ENCODE results near the gene TSPAN16. TPM values are rescaled to one million over a fixed set of nuclear protein-coding genes. Genes with fewer than 3 reads are reported as not detected.
"Not testable (repeated sequence)": the region's sequence is repeated elsewhere in the genome, so short reads cannot be mapped to it uniquely, and the experiment has no call there.

Gene TSPAN16
- total RNA-seq, 4 donors from 2014 or later = not detected

DNA sequence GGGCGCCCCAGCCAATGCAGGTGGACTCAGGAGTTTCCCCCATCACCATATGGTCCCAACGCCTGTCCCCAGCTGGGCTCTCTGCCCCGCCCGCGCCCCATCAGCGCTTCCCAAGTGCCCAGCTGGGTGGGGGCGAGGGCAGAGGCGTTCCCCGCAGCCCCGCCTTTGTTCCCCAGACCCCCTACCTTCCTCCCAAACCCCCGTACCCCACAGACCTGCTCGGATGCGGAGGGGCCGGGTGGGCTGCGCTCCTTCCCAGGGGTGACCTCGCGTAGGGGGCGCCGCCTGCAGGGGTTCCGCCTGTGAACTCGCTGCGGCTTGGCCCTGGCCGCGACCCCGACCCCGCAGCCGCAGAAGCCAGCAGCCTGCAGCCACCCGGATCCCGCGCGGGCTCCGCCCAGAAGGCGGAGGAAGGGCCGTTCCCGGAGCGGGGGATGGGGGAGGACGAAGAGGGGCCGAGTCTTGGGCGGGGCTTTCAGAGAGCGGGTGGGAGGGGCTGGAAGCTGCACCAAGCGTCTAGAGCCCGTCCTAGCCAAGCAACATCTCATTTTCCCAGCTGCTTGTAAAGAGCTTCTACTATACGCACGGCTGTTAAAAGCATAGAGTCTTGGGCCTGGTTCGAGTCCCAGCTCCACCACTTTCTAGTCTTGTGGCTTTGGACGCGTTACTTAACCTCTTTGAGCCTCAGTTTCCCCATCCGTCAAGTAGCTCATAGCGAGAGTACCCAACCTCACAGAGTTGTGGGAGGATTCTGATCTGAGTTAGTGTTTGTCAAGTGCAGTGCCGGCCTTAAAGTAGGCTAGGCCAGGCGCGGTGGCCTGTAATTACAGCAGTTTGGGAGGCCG, 43.5 kb downstream of the TSPAN16 start, which contains the start of gene RAB3D:
Gene RAB3D (minus strand): TSS at position 404 of the 845 bp plus-strand sequence. CDS start 2,258 bp downstream, outside the sequence.
- peak; percentile 96 for DNase-seq
- WGBS, 2 donors (ENCODE audit: low coverage in 1 of 2) = 8% methylated on average over 21 of the region's 53 CpGs; no CpG with 5 or more reads in 1 of the 2 donors
- Histone ChIP-seq H3K4me1 (peaks cover 14 to 34% (median 32%) of the 10 kb centered on the region in 4 donors), H3K27ac (peak within 1 kb of the TSS; percentile 79 to 93 (median 90)), H3K27me3 (no peaks in the 10 kb centered on the region), H3K36me3 (peaks cover 0 to 11% (median 2%) of the 10 kb centered on the region in 4 donors), H3K4me3 (peak within 1 kb of the TSS; percentile 70 to 88 (median 82)), H3K9me3 (no peaks in the 10 kb centered on the region)
- intact Hi-C loops (cut with DNase I; ENCODE audit: low total_unique reads) = no loop called here
- TF ChIP-seq POLR2A (IDR thresholded peaks at IDR 0.05) (peak; percentile 65), POLR2AphosphoS5 (IDR thresholded peaks at IDR 0.05) (peak; percentile 75 to 89 (median 88)), EP300 (IDR thresholded peaks at IDR 0.05; ENCODE audit: low read depth) (no peak)
- TF ChIP-seq, protein P1, sequence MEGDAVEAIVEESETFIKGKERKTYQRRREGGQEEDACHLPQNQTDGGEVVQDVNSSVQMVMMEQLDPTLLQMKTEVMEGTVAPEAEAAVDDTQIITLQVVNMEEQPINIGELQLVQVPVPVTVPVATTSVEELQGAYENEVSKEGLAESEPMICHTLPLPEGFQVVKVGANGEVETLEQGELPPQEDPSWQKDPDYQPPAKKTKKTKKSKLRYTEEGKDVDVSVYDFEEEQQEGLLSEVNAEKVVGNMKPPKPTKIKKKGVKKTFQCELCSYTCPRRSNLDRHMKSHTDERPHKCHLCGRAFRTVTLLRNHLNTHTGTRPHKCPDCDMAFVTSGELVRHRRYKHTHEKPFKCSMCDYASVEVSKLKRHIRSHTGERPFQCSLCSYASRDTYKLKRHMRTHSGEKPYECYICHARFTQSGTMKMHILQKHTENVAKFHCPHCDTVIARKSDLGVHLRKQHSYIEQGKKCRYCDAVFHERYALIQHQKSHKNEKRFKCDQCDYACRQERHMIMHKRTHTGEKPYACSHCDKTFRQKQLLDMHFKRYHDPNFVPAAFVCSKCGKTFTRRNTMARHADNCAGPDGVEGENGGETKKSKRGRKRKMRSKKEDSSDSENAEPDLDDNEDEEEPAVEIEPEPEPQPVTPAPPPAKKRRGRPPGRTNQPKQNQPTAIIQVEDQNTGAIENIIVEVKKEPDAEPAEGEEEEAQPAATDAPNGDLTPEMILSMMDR (IDR thresholded peaks at IDR 0.05) = no peak
- in situ Hi-C loops (cut with MboI; ENCODE audit: low pct_ligation_motif_present in 1 of 4, low pct_unique_long_range_greater_than_20kb in 1 of 4, low sequenced_read_pairs in 3 of 4) = no loop called here

DNA sequence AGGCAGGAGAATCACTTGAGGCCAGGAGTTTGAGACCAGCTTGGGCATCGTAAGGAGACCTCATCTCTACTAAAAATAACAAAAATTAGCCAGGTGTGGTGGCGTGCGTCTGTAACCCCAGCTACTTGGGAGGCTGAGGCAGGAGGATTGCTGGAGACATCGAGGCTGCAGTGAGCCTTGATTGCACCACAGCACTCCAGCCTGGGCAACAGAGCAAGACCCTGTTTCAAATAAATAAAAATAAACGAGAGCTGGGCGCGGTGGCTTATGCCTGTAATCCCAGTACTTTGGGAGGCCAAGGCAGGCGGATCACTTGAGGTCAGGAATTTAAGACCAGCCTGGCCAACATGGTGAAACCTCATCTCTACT, 44.1 kb downstream of the TSPAN16 start:
- Histone ChIP-seq H3K4me1 (peaks cover 17 to 40% (median 38%) of the 10 kb centered on the region in 4 donors), H3K27ac (peak overlapping the region; percentile 79 to 93 (median 90)), H3K4me3 (peak overlapping the region in 2 of 4 donors; percentile 70 to 82)
- H3K36me3 ChIP-seq; H3K9me3 ChIP-seq; DNase-seq; H3K27me3 ChIP-seq; in situ Hi-C loops (cut with MboI; ENCODE audit: low pct_ligation_motif_present in 1 of 4, low pct_unique_long_range_greater_than_20kb in 1 of 4, low sequenced_read_pairs in 3 of 4); intact Hi-C loops (cut with DNase I; ENCODE audit: low total_unique reads): not testable (repeated sequence)
- WGBS, 2 donors (ENCODE audit: low coverage in 1 of 2) = 51 to 76% methylated on average over 4 to 8 of the region's 8 CpGs

- Histone ChIP-seq H3K4me1 (peaks cover 22 to 52% (median 49%) of the 10 kb centered on the region in 4 donors), H3K36me3 (no peaks in the 10 kb centered on the region), H3K27ac (no peak overlapping the region), H3K27me3 (no peaks in the 10 kb centered on the region), H3K9me3 (no peaks in the 10 kb centered on the region), H3K4me3 (no peak overlapping the region)
- in situ Hi-C loops (cut with MboI; ENCODE audit: low pct_ligation_motif_present in 1 of 4, low pct_unique_long_range_greater_than_20kb in 1 of 4, low sequenced_read_pairs in 3 of 4) (no loop called here), intact Hi-C loops (cut with DNase I; ENCODE audit: low total_unique reads) (no loop called here)
- TF ChIP-seq POLR2A (IDR thresholded peaks at IDR 0.05) = no peak
- TF ChIP-seq, protein P1 (IDR thresholded peaks at IDR 0.05) = no peak
- no peak for TF ChIP-seq EP300 (IDR thresholded peaks at IDR 0.05; ENCODE audit: low read depth)
- no peak for TF ChIP-seq POLR2AphosphoS5 (IDR thresholded peaks at IDR 0.05)
- 89 to 100% methylated on average over 3 of the region's 3 CpGs for WGBS, 2 donors (ENCODE audit: low coverage in 1 of 2)
- no peak for DNase-seq
These were observed 46.5 kb downstream of the TSPAN16 start for GRCh38 chr19:11342429-11342828.

DNA sequence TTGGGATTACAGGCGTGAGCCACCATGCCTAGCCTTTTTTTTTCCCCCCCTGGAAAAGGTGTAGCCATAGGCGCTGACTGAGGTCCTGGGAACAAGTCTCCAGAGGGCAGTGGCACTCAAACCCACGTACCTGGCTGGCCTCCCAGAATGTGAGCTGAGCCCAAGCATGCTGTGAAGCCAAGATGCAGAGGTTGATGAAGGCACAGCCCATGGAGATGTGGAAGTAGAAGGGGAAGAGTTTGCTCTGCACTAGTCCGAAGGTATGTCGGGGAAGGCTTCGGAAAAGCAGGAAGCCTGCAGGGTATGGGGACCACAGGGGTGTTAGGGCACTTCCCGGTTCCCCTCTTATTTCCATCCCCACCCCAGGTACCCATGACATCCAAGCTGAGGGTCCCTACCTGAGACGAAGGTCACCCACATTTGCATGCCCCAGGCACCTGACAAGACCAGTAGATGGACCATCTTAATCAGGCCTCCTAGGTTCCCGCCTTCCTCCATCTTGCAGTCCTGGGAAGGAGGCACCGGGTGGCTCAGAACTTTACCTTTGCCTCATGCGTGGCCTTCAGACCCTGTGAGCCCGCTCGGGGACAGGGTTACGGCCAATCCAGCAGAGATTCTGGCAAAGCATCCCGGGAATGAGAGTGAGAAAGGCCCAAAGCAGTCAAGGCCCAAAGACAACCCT, 49.3 kb downstream of the TSPAN16 start:
- Histone ChIP-seq H3K4me3 (peak overlapping the region in 3 of 4 donors; percentile 56 to 76 (median 56)), H3K27me3 (no peaks in the 10 kb centered on the region), H3K9me3 (no peaks in the 10 kb centered on the region), H3K4me1 (peaks cover 11 to 31% (median 27%) of the 10 kb centered on the region in 4 donors), H3K36me3 (no peaks in the 10 kb centered on the region), H3K27ac (peak overlapping the region; percentile 82 to 92 (median 84))
- in situ Hi-C loops (cut with MboI; ENCODE audit: low pct_ligation_motif_present in 1 of 4, low pct_unique_long_range_greater_than_20kb in 1 of 4, low sequenced_read_pairs in 3 of 4) (no loop called here), intact Hi-C loops (cut with DNase I; ENCODE audit: low total_unique reads) (no loop called here)
- 39% methylated on average over 15 of the region's 15 CpGs; no CpG with 5 or more reads in 1 of the 2 donors for WGBS, 2 donors (ENCODE audit: low coverage in 1 of 2)
- TF ChIP-seq, protein P1 (IDR thresholded peaks at IDR 0.05) = no peak
- no peak for TF ChIP-seq POLR2AphosphoS5 (IDR thresholded peaks at IDR 0.05)
- TF ChIP-seq EP300 (IDR thresholded peaks at IDR 0.05; ENCODE audit: low read depth) = no peak
- no peak for TF ChIP-seq POLR2A (IDR thresholded peaks at IDR 0.05)
- DNase-seq = no peak
